IMR-90 (cell line): ENCODE data around the gene ADRA1B. TPM values are rescaled to one million over a fixed set of nuclear protein-coding genes. Genes with fewer than 3 reads are reported as not detected.

Experiments
- ATAC-seq: fragments of 200-7000 bp; cut with Tn5 transposase; 2 replicates; pipeline ENCODE4 v1.9.1; 2020; ENCODE audit warnings: low read depth, mild to moderate bottlenecking, moderate library complexity
- BruUV-seq: library from RNA; stranded (reverse); fragments of 400-500 nt; replicated peaks from 2 replicates; lab custom pipeline; 2021; lab: Mats Ljungman, UMichigan
- CTCF ChIA-PET: fragments of 300-600 bp; formaldehyde crosslinking; extraction: SDS; loops from one replicate; lab custom pipeline; 2021; ENCODE audit warnings: antibody characterized with exemption; lab: Yijun Ruan, JAX
- POLR2A ChIA-PET: fragments of 300-600 bp; sonication (Branson Sonifier 250); formaldehyde crosslinking; loops from one replicate; lab custom pipeline; 2022; ENCODE audit warnings: antibody characterized with exemption; ENCODE audit not compliant: unreplicated experiment; lab: Charles Lee
- DNase-seq: peaks from one replicate; pipeline ENCODE4 v3.0.0; 2013
- H2AFZ ChIP-seq: replicated peaks from 2 replicates; pipeline ENCODE3; 2013; ENCODE audit warnings: low read length, mild to moderate bottlenecking; ENCODE audit not compliant: poor library complexity
- H2AK5ac ChIP-seq: 2 replicates; pipeline ENCODE4 v1.6.1; 2013; ENCODE audit warnings: low read depth, low read length, inconsistent platforms
- H2AK9ac ChIP-seq: replicated peaks from 2 replicates; pipeline ENCODE3; 2013; ENCODE audit warnings: mild to moderate bottlenecking, low read depth, low read length, moderate library complexity; ENCODE audit not compliant: poor library complexity
- H2BK120ac ChIP-seq: 2 replicates; pipeline ENCODE4 v1.6.1; 2013; ENCODE audit warnings: low read depth, low read length, inconsistent platforms
- H2BK15ac ChIP-seq: 3 replicates; pipeline ENCODE4 v1.6.1; 2013; ENCODE audit warnings: low read depth, low read length, inconsistent platforms
- H2BK20ac ChIP-seq: 2 replicates; pipeline ENCODE4 v1.6.1; 2013; ENCODE audit warnings: low read depth, mild to moderate bottlenecking, inconsistent platforms, low read length, moderate library complexity
- H2BK5ac ChIP-seq: 2 replicates; pipeline ENCODE4 v1.6.1; 2013; ENCODE audit warnings: mild to moderate bottlenecking, low read depth, low read length, inconsistent platforms; ENCODE audit not compliant: poor library complexity, severe bottlenecking
- H3K14ac ChIP-seq: replicated peaks from 2 replicates; pipeline ENCODE4 v1.6.1; 2013; ENCODE audit warnings: low read depth, low read length, inconsistent platforms
- H3K18ac ChIP-seq: 2 replicates; pipeline ENCODE4 v1.6.1; 2013; ENCODE audit warnings: low read depth, low read length, control low read depth
- H3K23ac ChIP-seq: 2 replicates; pipeline ENCODE4 v1.6.1; 2013; ENCODE audit warnings: low read depth, low read length, inconsistent platforms
- H3K27ac ChIP-seq: 2 replicates; pipeline ENCODE4 v1.5.1; 2013; ENCODE audit warnings: mild to moderate bottlenecking, control low read depth, low read length; ENCODE audit not compliant: insufficient read depth
- H3K27me3 ChIP-seq: 2 replicates; pipeline ENCODE4 v1.6.1; 2013; ENCODE audit warnings: low read length; ENCODE audit not compliant: control insufficient read depth, insufficient read depth
- H3K36me3 ChIP-seq: 2 replicates; pipeline ENCODE4 v1.6.1; 2013; ENCODE audit warnings: low read length, mixed read lengths; ENCODE audit not compliant: control insufficient read depth, insufficient read depth
- H3K4ac ChIP-seq: 2 replicates; pipeline ENCODE4 v1.6.1; 2013; ENCODE audit warnings: low read depth, low read length, inconsistent platforms
- H3K4me1 ChIP-seq: 2 replicates; pipeline ENCODE4 v1.6.1; 2013; ENCODE audit warnings: low read length, mixed read lengths; ENCODE audit not compliant: control insufficient read depth, insufficient read depth
- H3K4me2 ChIP-seq: 2 replicates; pipeline ENCODE4 v1.6.1; 2013; ENCODE audit warnings: low read depth, mild to moderate bottlenecking, control low read depth, low read length, moderate library complexity
- H3K4me3 ChIP-seq: 2 replicates; pipeline ENCODE4 v1.5.1; 2013; ENCODE audit warnings: low read depth, mild to moderate bottlenecking, control low read depth, low read length, moderate library complexity; ENCODE audit not compliant: insufficient read depth
- H3K56ac ChIP-seq: 2 replicates; pipeline ENCODE4 v1.6.1; 2013; ENCODE audit warnings: low read length, inconsistent platforms; ENCODE audit not compliant: insufficient read depth; ENCODE audit errors: extremely low read depth
- H3K79me1 ChIP-seq, 2 experiments: 2 replicates each; pipeline ENCODE4 v1.6.1; 2013; ENCODE audit warnings: low read length in 2 of 2, inconsistent platforms in 1 of 2, low read depth in 1 of 2
- H3K9ac ChIP-seq: 2 replicates; pipeline ENCODE4 v1.6.1; 2013; ENCODE audit warnings: low read depth, low read length, control low read depth
- H3K9me1 ChIP-seq: 2 replicates; pipeline ENCODE4 v1.6.1; 2013; ENCODE audit warnings: low read length, inconsistent platforms; ENCODE audit not compliant: insufficient read depth
- H3K9me3 ChIP-seq: 2 replicates; pipeline ENCODE4 v1.6.1; 2013; ENCODE audit warnings: low read length; ENCODE audit not compliant: control insufficient read depth, insufficient read depth
- H4K20me1 ChIP-seq: 2 replicates; pipeline ENCODE4 v1.6.1; 2013; ENCODE audit warnings: low read length, inconsistent platforms; ENCODE audit not compliant: insufficient read depth
- H4K5ac ChIP-seq: 2 replicates; pipeline ENCODE4 v1.6.1; 2013; ENCODE audit warnings: mild to moderate bottlenecking, low read depth, low read length, control low read depth
- H4K8ac ChIP-seq, 2 experiments: 2 replicates each; pipeline ENCODE4 v1.6.1; 2013; ENCODE audit warnings: low read depth in 2 of 2, low read length in 2 of 2, control low read depth in 1 of 2, inconsistent platforms in 1 of 2
- H4K91ac ChIP-seq: 2 replicates; pipeline ENCODE4 v1.6.1; 2013; ENCODE audit warnings: low read depth, low read length, inconsistent platforms; ENCODE audit not compliant: insufficient read depth
- BHLHE40 ChIP-seq: fragments of 150-350 bp; IDR thresholded peaks from 2 replicates; pipeline ENCODE4 v1.6.1; 2016; ENCODE audit warnings: mild to moderate bottlenecking, low read depth, low read length
- CEBPB ChIP-seq: IDR thresholded peaks from 2 replicates; pipeline ENCODE4 v1.6.1; 2012; ENCODE audit warnings: low read depth, low read length, improper control_type of control experiment
- CHD1 ChIP-seq: IDR thresholded peaks from 2 replicates; pipeline ENCODE4 v1.6.1; 2012; ENCODE audit warnings: low read depth, low read length, improper control_type of control experiment
- CTCF ChIP-seq: conservative IDR thresholded peaks from 2 replicates; pipeline ENCODE4 v1.5.1; 2012; ENCODE audit warnings: mild to moderate bottlenecking, low read depth, low read length, improper control_type of control experiment
- ELK1 ChIP-seq: fragments of 150-350 bp; IDR thresholded peaks from 2 replicates; pipeline ENCODE4 v1.6.1; 2016; ENCODE audit warnings: low read depth, mild to moderate bottlenecking, low read length, moderate library complexity, borderline replicate concordance
- FOS ChIP-seq: fragments of 150-350 bp; IDR thresholded peaks from 2 replicates; pipeline ENCODE4 v1.6.1; 2016; ENCODE audit warnings: low read depth, low read length
- MAFK ChIP-seq: IDR thresholded peaks from 2 replicates; pipeline ENCODE4 v1.6.1; 2012; ENCODE audit warnings: low read depth, low read length, improper control_type of control experiment
- MXI1 ChIP-seq: IDR thresholded peaks from 2 replicates; pipeline ENCODE4 v1.6.1; 2012; ENCODE audit warnings: low read depth, mild to moderate bottlenecking, low read length, moderate library complexity, borderline replicate concordance
- NFE2L2 ChIP-seq: fragments of 150-350 bp; IDR thresholded peaks from 2 replicates; pipeline ENCODE4 v1.6.1; 2016; ENCODE audit warnings: low read depth, mild to moderate bottlenecking, low read length
- POLR2A ChIP-seq: IDR thresholded peaks from 2 replicates; pipeline ENCODE4 v1.6.1; 2012; ENCODE audit warnings: mild to moderate bottlenecking, low read depth, low read length
- RAD21 ChIP-seq: IDR thresholded peaks from 2 replicates; pipeline ENCODE4 v1.6.1; 2012; ENCODE audit warnings: low read length, improper control_type of control experiment
- RCOR1 ChIP-seq: IDR thresholded peaks from 2 replicates; pipeline ENCODE4 v1.6.1; 2012; ENCODE audit warnings: mild to moderate bottlenecking, low read length, improper control_type of control experiment; ENCODE audit not compliant: insufficient replicate concordance
- RFX5 ChIP-seq: IDR thresholded peaks from 2 replicates; pipeline ENCODE4 v1.8.0; 2012; ENCODE audit warnings: low read depth, mild to moderate bottlenecking, low read length, moderate library complexity
- SMC3 ChIP-seq: fragments of 150-350 bp; IDR thresholded peaks from 2 replicates; pipeline ENCODE4 v1.6.1; 2016; ENCODE audit warnings: low read depth, mild to moderate bottlenecking, antibody characterized with exemption, low read length, moderate library complexity
- WGBS, 2 experiments: methylation state at CpG; one replicate each; pipeline versions ENCODE4 v1.1.5 to v1.1.7; 2013; ENCODE audit warnings: missing lambda C conversion rate in 2 of 2; ENCODE audit not compliant: insufficient read length in 1 of 2; ENCODE audit errors: extremely low coverage in 2 of 2; 5-methylcytosine and 5-hydroxymethylcytosine counted together
- dilution Hi-C: fragments of 300-500 bp; cut with HindIII; formaldehyde crosslinking; loops from one replicate; pipeline ENCODE4 v1.14.3; 2018; ENCODE audit warnings: low sequenced_read_pairs; ENCODE audit not compliant: unreplicated experiment
- in situ Hi-C: fragments of 300-500 bp; cut with MboI; formaldehyde crosslinking; loops from 3 replicates; pipeline ENCODE4 v1.14.3; 2019; ENCODE audit warnings: low sequenced_read_pairs, inconsistent platforms, mixed read lengths
- intact Hi-C: fragments of 100-400 bp; cut with micrococcal nuclease; formaldehyde crosslinking; loops from 2 replicates; pipeline ENCODE4 v1.10.0; 2022
- polyA plus RNA-seq, 3 experiments: library from polyadenylated mRNA; depleted of rRNA; stranded (reverse); fragments of >200 nt; gene quantifications; 2 replicates each; pipeline ENCODE4 v1.2.3, GENCODE V29; 2012; ENCODE audit warnings: low replicate concordance in 1 of 3
- total RNA-seq: library from RNA; depleted of rRNA; stranded (reverse); fragments of >200 nt; gene quantifications from 2 replicates; pipeline ENCODE4 v1.2.3, GENCODE V29; 2012

ADRA1B gene
- total and polyA plus RNA-seq, 2 of the 4 experiments (the other 2 are of a cell fraction): 0.18 to 1.5 TPM

DNA sequence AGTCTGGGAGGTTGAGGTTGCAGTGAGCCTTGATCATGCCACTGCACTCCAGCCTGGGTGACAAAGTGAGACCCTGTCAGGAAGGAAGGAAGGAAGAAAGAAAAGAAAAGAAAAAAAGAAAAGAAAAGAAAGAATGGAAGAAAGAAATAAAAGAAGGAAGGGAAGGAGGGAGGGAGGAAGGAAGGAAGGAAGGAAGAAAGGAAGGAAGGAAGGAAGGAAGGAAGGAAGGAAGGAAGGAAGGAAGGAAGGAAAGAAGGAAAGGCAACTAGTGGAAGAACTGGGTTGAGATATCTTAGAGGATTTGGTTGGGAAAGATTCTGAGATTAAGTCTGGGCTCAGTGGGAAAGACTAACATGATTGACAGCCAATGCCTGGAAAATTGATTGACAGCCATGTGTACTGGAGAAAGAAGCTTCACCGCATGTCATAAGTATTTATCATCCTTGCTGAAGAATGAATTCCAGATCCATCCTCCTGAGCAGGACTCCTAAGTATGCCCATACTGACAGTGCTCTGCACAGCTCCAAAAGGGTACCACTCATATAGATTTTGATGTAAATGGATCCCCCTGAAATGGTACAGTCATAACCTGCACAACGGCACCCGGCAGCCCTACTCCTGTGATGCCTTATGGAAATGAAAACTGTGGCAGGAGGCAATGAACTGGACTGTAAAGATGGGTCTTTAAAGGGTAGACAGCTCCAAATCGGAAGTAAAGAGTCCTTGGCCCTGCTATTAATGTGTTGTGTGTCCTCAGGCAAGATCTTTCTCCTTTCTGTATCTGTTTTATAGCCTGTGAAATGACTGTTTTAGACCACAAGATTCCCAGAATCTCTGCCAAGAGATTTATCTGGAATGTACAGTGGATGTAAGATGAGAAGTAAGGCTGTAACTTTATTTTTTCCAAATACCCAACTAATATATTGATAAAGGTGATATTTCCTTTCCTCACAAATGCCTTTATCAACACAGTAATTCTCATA lies 16.9 kb upstream of the ADRA1B start:
- in situ Hi-C loops (no loop called here), dilution Hi-C loops (no loop called here)
- CTCF ChIA-PET: no interaction called here
- no peak for TF ChIP-seq BHLHE40
- no peak for TF ChIP-seq RFX5
- no peak for TF ChIP-seq FOS
- TF ChIP-seq NFE2L2: no peak
- TF ChIP-seq MXI1: no peak
- no peak for TF ChIP-seq ELK1
- TF ChIP-seq RCOR1: no peak
- TF ChIP-seq MAFK: no peak
- no peak for TF ChIP-seq SMC3
- no peak for TF ChIP-seq CHD1
- no peak for TF ChIP-seq RAD21
- no peak for TF ChIP-seq POLR2A
- no peak for TF ChIP-seq CEBPB
- TF ChIP-seq CTCF: no peak

More for the DNA sequence above, 16.9 kb upstream of the ADRA1B start:
- H3K36me3 ChIP-seq: no peaks in the 10 kb centered on the region
- no peak overlapping the region for H4K5ac ChIP-seq
- no peak overlapping the region; the same call in 1 of the 2 replicates for H2AK5ac ChIP-seq
- H3K4me2 ChIP-seq: no peak overlapping the region
- no peak overlapping the region for H4K91ac ChIP-seq
- H3K27me3 ChIP-seq: peaks cover 9% of the 10 kb centered on the region; the same call in 1 of the 2 replicates
- peak; percentile 46 for ATAC-seq
- peaks cover 4% of the 10 kb centered on the region for H3K9me3 ChIP-seq
- peaks cover 4% of the 10 kb centered on the region for H3K4me1 ChIP-seq
- BruUV-seq: no TSS peak
- H3K79me1 ChIP-seq: no peaks in the 10 kb centered on the region
- H2BK15ac ChIP-seq: no peak overlapping the region
- H3K4me3 ChIP-seq: no peak overlapping the region
- H4K8ac ChIP-seq: no peak overlapping the region
- no peaks in the 10 kb centered on the region for H4K20me1 ChIP-seq
- no peak overlapping the region for H2BK20ac ChIP-seq
- H2AK9ac ChIP-seq: no peak overlapping the region
- WGBS, 2 experiments: 67% methylated on average over 3 of the region's 4 CpGs; no CpG with 5 or more reads in 1 of the 2 experiments
- no peak overlapping the region for H2AFZ ChIP-seq
- POLR2A ChIA-PET: no interaction called here
- no peak overlapping the region; the same call in 1 of the 2 replicates for H2BK120ac ChIP-seq
- H3K23ac ChIP-seq: no peak overlapping the region
- no peak overlapping the region for H3K9ac ChIP-seq
- no peak overlapping the region for H3K4ac ChIP-seq
- peaks cover 3% of the 10 kb centered on the region; the same call in 1 of the 2 replicates for H3K9me1 ChIP-seq
- no peak overlapping the region for H3K18ac ChIP-seq
- no peak overlapping the region for H3K56ac ChIP-seq
- no peak overlapping the region for H3K27ac ChIP-seq
- no peak overlapping the region for H3K14ac ChIP-seq
- peak; percentile 70 for DNase-seq
- H2BK5ac ChIP-seq: no peak overlapping the region
- intact Hi-C loops: no loop called here
